HCT116 (cell line): ENCODE results near the gene ZNF605.

Experiments
- CEBPB ChIP-seq: IDR thresholded peaks from 2 replicates; pipeline ENCODE4 v1.6.1; 2012; ENCODE audit warnings: low read depth
- EGR1 ChIP-seq: IDR thresholded peaks from 2 replicates; pipeline ENCODE4 v1.6.1; 2012; ENCODE audit warnings: low read depth
- EZH2 ChIP-seq: fragments of 200-600 bp; sonication (generic); IDR thresholded peaks from 2 replicates; pipeline ENCODE4 v1.6.1; 2017; ENCODE audit warnings: antibody characterized with exemption, mixed run types
- POLR2A ChIP-seq: IDR thresholded peaks from 2 replicates; pipeline ENCODE4 v1.7.0; 2011; ENCODE audit warnings: borderline replicate concordance; ENCODE audit not compliant: insufficient read depth, insufficient read length; ENCODE audit errors: extremely low read depth
- SIN3A ChIP-seq: IDR thresholded peaks from 2 replicates; pipeline ENCODE4 v1.6.1; 2012; ENCODE audit warnings: low read depth
- SP1 ChIP-seq: IDR thresholded peaks from 2 replicates; pipeline ENCODE4 v1.6.1; 2012; ENCODE audit warnings: low read depth
- TCF7L2 ChIP-seq: IDR thresholded peaks from 2 replicates; pipeline ENCODE4 v1.7.0; 2011; ENCODE audit warnings: borderline replicate concordance, inconsistent platforms; ENCODE audit not compliant: insufficient read depth, insufficient read length; ENCODE audit errors: extremely low read depth
- YY1 ChIP-seq: IDR thresholded peaks from 2 replicates; pipeline ENCODE4 v1.6.1; 2011; ENCODE audit warnings: low read length, low read depth, moderate library complexity, mild to moderate bottlenecking; ENCODE audit not compliant: insufficient replicate concordance; ENCODE audit errors: extremely low read depth
- ZNF274 ChIP-seq: fragments of 200-500 bp; sonication (Bioruptor generic); IDR thresholded peaks from 2 replicates; pipeline ENCODE4 v1.6.1; 2014; ENCODE audit warnings: mild to moderate bottlenecking, low read depth, low read length, inconsistent platforms
- TF ChIP-seq, protein P1 (sequence below), 3 experiments: fragments of 200-600 bp in 1 of 3; sonication (generic) in 1 of 3; IDR thresholded peaks in 2 of 3; conservative IDR thresholded peaks in 1 of 3; 2 replicates each; pipeline ENCODE4 v1.5.1; 2012 to 2017; ENCODE audit warnings: low read depth in 2 of 3, low read length in 2 of 3, antibody characterized with exemption in 1 of 3, borderline replicate concordance in 1 of 3, control low read depth in 1 of 3, mild to moderate bottlenecking in 1 of 3, mixed read lengths in 1 of 3, mixed run types in 1 of 3, moderate library complexity in 1 of 3; ENCODE audit not compliant: insufficient read depth in 1 of 3
- TF ChIP-seq, protein P2 (sequence below): IDR thresholded peaks from 2 replicates; pipeline ENCODE4 v1.6.1; 2011; ENCODE audit warnings: mild to moderate bottlenecking, low read length, moderate library complexity; ENCODE audit not compliant: insufficient replicate concordance; ENCODE audit errors: extremely low read depth
- TF ChIP-seq, protein P3 (sequence below): IDR thresholded peaks from 2 replicates; pipeline ENCODE4 v1.6.1; 2012

DNA sequence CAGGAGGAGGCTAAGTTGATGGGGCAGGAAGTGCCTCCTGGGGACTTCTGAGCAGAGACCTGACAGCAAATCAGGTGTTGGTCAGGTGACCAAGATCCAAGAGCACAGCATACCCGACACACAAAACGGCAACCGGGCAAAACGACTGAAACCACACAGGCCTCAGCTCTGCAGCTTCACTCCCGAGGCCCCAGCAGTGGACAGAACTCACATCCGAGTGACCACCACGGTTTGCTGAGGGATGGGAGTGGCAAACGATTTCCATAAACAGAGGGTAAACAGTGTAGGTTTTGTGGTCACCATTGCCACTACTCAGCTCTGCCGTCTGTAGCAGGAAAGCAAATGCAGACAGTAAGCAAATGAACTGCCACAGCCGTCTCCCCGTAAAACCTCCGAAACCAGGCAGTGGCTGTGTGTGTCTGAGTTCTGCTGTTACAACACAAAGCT lies 83.1 kb downstream of the ZNF605 start:
- TF ChIP-seq POLR2A = no peak
- TF ChIP-seq, protein P1, sequence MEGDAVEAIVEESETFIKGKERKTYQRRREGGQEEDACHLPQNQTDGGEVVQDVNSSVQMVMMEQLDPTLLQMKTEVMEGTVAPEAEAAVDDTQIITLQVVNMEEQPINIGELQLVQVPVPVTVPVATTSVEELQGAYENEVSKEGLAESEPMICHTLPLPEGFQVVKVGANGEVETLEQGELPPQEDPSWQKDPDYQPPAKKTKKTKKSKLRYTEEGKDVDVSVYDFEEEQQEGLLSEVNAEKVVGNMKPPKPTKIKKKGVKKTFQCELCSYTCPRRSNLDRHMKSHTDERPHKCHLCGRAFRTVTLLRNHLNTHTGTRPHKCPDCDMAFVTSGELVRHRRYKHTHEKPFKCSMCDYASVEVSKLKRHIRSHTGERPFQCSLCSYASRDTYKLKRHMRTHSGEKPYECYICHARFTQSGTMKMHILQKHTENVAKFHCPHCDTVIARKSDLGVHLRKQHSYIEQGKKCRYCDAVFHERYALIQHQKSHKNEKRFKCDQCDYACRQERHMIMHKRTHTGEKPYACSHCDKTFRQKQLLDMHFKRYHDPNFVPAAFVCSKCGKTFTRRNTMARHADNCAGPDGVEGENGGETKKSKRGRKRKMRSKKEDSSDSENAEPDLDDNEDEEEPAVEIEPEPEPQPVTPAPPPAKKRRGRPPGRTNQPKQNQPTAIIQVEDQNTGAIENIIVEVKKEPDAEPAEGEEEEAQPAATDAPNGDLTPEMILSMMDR (IDR thresholded peaks at IDR 0.05 in 2 of 3, conservative IDR thresholded peaks at IDR 0.05 in 1 of 3; ENCODE audit: borderline replicate concordance in 1 of 3, insufficient read depth in 1 of 3, low read depth in 2 of 3, low read length in 2 of 3) = no peak
- no peak for TF ChIP-seq TCF7L2
- no peak for TF ChIP-seq EGR1
- no peak for TF ChIP-seq EZH2
- TF ChIP-seq YY1 = no peak
- no peak for TF ChIP-seq ZNF274
- TF ChIP-seq, protein P2, sequence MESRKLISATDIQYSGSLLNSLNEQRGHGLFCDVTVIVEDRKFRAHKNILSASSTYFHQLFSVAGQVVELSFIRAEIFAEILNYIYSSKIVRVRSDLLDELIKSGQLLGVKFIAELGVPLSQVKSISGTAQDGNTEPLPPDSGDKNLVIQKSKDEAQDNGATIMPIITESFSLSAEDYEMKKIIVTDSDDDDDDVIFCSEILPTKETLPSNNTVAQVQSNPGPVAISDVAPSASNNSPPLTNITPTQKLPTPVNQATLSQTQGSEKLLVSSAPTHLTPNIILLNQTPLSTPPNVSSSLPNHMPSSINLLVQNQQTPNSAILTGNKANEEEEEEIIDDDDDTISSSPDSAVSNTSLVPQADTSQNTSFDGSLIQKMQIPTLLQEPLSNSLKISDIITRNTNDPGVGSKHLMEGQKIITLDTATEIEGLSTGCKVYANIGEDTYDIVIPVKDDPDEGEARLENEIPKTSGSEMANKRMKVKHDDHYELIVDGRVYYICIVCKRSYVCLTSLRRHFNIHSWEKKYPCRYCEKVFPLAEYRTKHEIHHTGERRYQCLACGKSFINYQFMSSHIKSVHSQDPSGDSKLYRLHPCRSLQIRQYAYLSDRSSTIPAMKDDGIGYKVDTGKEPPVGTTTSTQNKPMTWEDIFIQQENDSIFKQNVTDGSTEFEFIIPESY = no peak
- no peak for TF ChIP-seq SP1
- TF ChIP-seq, protein P3, sequence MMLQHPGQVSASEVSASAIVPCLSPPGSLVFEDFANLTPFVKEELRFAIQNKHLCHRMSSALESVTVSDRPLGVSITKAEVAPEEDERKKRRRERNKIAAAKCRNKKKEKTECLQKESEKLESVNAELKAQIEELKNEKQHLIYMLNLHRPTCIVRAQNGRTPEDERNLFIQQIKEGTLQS = no peak
- TF ChIP-seq CEBPB = no peak
- no peak for TF ChIP-seq SIN3A
